Activated CD4-positive, alpha-beta T cell treated with anti-CD3 and anti-CD28 coated beads for 1 hour (primary cell): ENCODE data around the gene C1orf21.

ENCODE experiments used
- DNase-seq: peaks from one replicate; pipeline ENCODE4 v3.0.0-alpha.2; 2020

The C1orf21 gene

DNA sequence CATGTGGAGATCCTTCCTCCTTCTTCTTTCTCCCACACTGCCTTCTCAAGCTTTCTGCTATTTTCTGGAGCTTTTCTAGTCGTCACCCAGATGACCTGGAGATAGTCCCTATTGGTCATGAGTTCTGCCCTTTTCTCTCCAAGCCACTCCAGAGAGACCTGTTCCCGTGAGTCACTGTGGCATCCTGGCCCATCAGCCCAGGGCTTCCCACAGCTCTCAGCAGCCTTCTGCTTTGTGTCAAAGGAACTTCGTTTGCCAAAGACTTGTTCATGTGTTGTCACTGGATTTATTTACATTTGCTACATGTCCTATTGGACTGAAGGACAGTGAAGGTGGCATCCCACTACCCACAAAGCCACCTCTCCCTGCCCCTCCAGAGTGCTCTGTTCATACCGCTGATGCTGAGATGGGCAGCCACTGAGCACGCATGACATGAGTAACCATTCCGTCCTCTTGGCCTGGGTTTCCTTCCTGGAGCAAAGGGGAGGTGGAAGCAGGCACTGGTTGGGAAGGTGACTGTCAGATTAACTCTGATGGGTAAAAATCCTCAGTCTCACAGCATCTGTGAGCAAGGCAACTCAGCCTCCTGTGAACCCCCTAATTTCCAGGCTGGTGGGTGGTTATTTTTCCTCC lies 248.6 kb downstream of the C1orf21 start:
- no peak for DNase-seq

DNA sequence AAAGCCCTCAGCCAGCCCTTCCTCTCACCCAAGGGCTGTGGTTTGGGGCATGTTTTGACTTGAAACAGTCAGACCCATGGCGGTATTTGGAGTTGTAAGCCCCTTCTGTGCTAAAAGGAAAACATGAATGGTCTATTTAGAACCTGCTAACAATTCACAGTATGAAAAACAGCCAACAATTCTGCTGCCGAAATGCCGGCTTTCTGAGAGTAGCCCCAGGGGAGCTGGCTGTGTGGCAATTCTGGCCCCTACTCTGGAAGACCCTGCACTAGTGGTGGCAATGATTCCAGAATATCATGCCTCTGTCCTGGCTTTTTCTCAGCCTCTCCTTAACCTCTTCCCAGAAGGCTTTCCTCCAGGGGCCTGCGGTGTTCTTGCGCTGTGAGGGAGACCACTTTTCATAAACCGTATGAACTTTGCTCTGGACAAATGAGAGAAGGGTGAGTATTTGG lies 249.2 kb downstream of the C1orf21 start:
- DNase-seq: no peak

DNA sequence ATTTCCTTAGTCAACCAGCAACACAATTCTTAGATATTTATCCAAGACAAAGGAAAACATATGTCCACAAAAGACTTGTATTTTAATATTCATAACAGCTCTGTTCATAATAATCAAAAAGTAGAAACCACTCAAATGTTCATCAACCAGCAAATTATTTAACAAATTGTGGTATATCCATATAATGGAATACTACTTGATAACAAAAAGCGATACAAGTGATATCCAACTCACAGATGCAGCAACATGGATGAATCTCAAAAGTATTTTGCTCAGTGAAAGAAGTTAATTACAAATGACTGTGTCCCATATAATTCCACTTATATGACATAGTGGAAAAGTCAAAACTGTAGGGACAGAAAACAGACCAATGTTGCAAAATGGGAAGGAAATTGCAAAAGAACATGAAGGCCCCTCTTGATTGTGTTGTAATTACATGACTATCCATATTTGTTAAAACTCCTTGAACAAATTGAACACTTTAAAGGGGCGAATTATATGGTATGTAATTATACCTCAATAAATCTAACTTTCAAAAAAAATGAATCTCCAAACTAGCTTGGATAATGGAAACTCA lies 250.9 kb downstream of the C1orf21 start:
- DNase-seq: no peak

DNA sequence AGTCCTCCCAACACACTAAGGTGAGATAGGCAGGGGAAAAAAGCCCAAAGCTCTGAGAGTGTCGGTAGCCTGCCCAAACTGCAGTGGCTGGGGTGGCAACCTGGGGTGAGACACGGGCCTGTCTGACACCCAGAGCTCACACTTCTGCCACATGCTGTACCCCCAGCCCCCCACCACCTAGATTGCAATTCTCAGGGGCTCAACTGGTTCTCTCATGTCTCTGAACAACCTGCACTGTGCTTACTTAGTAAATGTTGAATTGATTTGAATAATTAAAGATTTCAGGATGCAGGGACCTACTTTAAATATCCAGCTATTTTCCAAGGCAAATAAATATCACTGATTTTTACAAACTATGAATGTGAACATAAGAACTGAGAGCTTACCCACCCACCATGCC lies 252.4 kb downstream of the C1orf21 start:
- DNase-seq: no peak

DNA sequence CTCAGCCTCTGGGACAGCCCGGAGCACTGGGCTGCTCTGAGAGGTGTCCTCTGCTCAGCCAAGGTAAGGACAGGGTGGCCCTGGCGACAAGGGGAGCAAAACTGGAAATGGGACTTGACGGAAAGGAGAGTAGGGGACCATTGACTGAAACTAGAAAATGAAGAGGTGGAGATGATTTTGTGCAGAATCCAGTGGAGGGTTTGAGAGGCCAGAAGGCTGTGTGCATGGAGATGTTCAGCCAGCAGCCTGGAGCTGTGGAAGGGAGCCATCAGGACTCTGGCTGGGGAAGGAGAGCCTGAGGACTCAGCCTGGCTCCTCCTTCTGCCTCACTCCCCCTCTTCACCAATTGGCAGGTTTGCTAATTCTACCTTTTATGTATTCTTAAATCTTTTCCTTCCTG lies 253.7 kb downstream of the C1orf21 start:
- no peak for DNase-seq

DNA sequence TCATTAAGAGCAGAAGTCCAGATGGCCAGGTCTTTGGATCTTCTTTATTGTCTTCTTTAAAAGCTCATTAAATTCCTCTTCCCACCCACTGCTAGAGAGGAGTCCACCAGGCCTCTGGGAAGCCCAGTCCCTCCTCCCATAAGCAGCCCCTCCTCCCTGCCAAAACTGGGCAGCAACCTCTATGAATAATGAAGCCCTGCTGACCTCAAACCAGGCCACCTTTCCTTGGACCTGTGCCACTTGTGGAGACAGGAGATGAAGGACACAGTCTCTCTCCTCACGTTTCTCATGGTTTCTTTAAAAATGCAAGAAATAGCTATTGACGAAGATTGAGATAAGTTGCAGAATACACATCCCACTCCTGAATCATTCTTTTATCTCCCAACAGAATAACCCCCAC lies 255.1 kb downstream of the C1orf21 start:
- no peak for DNase-seq

DNA sequence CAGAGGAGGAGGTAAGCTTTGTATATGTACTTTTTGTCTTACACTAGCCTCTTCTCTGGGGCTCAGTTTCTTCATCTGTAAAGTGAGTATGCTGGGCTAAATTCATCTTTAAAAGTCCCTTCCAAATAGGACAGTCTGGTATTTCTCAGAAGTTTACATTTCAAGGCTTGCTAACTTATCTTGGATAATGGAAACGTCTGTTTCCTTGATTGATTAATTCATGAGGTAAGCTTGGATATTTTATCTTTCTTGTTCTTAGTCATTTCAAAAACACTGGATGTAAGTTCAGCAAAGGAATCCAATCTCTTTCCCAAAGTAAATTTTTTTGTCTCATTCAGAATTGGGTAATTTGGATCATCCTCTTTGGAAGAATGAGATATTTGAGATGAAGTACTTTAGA lies 256.8 kb downstream of the C1orf21 start:
- DNase-seq: no peak

DNA sequence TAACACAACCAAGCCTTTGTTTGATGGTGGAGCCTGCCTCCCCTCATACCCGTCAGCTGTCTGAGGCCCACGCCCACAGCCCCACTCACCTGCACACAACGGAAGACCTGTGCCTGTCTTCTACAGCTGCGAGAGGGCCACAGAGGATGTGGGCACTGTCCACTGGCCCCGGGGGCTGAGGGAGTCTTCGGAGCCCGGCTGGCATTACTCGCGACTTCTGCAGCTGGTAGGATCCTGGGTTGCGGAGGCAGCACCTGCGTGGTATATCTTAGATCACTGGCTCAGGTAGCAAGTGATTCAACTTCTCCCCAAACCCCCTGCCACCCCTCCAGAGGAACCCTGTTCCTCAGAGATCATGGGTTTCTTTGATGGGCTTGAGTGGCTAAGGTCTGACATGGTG lies 257.9 kb downstream of the C1orf21 start:
- no peak for DNase-seq

DNA sequence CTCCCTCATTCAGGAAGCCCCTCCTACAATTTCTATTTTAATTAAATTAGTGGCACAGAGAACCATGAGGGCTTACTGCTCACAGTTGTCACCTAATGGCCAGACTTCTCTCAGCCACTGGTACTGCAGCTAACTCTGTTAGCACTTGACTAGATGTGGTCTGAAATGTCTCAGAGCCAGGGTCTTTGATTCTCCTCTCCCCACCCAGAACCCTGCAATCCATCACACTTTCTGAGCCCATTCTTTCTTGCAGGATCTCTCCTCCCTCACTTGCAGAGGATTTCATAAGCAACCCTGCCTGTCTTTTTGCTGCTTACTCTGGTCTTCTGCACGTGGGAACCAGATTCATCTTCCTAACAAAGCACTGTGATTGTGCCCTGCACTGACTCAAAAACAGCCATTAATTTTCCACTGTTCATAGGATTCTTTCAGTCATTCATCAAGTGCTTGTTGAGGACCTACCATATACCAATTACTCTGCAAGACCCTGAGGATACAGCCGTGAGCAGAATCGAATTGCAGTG lies 259.4 kb downstream of the C1orf21 start:
- DNase-seq: no peak

DNA sequence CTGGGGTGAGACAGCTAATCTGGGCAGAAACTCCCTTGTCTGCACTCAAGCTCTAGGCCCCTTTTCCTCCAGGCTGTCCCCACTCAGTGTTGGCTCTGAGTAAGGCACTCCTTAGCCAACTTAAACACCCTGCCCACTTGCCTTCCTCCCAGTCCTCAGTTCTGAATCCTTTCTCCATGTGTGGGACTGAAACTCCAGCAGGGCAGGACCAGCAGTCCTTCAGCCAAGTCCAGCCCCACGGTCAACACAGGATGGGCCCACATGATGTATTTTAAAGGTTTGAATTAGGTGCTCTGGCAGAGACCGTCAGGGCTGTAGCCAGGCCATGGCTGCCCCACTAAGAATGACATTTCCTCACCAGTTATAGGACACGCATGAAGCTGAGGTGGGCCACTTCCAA lies 260.0 kb downstream of the C1orf21 start:
- no peak for DNase-seq

DNA sequence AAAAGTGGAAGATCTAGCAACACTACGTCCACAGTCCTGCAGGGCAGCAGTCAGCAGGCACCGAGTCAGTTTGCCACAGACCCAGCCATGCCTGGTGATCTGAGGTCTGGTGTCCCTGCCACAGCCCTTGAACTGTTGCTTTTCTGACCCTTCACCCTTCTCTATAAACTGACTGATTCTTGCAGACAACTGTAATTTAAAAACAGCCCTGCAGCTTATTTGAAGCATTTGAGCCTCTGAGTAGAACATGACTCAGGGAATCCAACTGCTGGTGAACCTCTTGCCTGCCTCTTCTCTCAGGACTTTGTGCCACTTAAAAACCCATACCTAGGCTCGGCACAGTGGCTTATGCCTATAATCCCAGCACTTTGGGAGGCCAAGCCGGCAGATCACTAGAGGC lies 260.6 kb downstream of the C1orf21 start:
- no peak for DNase-seq

DNA sequence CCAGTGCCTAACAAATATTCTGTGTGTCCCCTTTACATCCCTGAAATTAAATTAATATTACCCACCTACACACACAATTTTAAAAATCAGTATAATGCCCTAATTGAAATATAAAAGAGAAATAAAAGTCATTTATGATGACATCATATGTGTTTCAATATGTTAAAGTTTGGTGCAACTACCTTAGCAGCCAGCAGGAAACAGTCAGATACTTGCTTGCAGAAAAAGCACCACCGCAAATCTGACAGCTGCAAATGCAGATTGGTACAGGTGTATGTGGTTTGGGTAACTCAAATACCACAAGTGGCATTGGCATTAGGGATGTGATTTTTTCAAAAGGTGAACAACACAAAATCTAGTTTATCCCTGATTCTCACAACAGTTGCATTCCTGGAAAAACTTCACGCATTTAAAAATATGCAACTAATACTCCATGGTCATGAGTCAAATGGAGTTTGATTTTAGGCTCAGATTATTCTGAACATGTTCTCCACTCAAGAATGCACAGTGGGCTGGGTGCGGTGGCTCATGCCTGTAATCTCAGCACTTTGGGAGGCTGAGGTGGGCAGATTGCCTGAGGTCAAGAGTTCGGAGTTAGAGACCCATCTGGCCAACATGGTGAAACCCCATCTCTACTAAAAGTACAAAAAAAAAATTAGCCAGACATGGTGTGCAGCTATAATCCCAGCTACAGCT lies 261.5 kb downstream of the C1orf21 start:
- no peak for DNase-seq

DNA sequence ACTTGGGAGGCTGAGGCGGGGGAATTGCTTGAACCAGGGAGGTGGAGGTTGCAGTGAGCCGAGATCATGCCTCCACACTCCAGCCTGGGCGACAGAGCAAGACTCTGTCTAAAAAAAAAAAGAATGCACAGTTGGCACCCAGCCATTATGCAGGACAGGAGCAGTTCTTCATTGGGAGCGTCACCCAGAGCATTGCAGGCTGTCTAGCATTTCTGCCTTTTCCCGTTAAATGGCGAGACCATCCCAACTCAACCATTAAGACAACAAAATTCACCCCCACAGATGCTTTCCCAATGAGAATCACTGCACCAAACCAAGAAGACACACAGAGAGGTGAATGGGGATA lies 262.0 kb downstream of the C1orf21 start:
- no peak for DNase-seq

DNA sequence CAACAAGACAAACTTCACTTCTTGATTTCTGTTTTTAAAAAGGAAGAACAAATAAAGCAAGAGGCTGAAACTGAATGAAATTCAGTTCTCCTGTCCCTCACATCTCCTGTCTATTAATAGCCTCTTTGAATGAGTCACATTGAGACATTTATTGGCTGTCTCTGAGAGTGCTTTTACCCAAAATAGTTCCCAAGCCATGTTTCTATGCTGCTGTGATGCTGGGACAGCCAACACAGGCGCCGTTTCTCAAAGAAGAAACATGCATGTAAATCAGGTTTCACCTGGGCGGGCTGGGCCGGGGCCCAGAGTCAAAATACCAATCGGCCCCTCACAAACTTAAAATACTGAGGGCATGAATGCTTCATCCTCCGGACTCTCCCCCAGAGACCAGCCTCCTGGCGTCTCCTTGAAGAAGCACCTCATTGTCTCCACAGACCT lies 262.6 kb downstream of the C1orf21 start:
- no peak for DNase-seq

DNA sequence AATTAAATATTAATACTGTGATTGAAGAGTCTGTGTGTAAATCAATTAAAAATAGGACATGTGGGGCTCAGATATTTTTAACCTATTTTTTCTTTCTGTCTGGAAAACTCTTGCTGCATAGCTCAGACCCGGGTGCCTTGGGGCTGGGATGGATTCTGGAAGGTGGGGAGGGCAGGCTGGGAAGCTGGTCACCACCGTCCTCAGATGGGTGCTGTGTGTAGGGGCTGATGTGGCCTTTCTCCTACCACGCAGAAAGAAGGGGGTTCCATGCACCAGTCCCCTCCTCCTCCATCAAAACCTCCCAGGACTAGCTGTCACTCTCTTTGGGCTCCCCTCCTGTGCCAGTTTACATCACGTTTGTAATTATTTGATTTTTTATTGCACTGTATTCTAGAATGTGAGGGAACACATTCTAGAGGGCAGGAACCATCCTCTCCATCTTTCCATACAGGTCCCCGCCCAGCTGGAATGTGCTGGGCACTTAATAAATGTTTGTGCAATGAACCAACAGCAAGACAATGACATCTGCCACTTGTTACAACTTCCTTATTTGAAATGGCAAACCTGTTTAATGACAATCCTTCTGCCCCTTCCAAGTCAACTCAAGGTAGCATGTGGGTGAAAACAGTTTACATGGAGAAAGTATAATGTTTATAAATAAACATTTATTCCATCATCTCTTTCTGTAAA lies 263.5 kb downstream of the C1orf21 start:
- DNase-seq: no peak

DNA sequence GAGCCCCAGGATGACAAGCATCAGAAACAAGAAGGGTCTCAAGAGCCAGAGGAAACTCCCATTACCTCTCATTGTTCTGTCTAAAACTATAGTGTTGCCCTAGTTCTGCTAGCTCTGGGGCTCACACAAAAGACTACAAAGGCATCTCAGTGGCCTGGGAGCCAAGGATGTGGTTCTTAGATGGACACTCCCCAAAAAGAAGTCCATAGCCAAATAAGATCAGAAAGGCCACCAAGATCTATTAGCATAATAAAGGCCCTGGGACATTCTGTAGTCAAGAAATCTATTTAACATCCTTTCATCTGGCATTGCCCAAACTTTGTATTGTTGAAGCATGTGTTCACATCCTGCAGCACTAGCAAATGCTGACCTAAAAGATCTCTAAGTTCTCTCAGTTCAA lies 268.4 kb downstream of the C1orf21 start:
- DNase-seq: no peak

DNA sequence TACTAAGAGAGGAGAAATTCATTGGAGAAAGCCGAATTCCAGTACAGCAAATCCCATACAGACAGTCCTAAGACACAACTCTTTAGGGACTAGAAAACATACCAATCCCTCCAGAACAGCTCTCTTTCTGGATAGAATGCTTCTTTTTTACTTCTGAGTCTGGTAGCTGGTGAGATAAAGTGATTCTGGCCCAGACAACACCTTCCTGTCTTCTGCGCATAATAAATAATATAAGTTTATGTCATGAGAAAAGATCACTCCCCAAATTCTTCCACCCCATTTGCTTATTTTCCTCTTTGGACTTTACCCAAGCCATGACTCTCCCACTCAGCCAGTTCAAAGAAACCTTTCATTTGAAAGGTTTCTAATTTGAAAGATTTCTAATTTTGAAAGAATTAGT lies 269.4 kb downstream of the C1orf21 start:
- no peak for DNase-seq

DNA sequence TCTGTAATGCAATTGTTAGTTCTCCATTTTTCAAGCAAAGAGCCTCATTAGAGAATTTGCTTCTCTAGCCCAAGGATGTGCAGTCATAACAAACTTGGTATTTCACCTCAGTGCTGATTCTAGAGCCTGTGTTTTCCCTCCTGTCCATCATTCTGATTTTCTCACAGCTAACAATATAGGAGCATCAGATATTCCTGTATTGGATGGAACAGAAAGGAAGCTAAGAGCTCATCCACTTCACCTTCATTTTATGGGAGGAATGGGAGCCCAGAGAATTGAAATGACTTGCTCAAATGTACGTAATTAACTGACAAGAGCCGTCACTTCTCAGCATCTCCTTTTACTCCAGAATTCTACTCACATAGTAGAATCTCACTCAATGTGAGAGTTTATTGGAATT lies 271.2 kb downstream of the C1orf21 start:
- no peak for DNase-seq

DNA sequence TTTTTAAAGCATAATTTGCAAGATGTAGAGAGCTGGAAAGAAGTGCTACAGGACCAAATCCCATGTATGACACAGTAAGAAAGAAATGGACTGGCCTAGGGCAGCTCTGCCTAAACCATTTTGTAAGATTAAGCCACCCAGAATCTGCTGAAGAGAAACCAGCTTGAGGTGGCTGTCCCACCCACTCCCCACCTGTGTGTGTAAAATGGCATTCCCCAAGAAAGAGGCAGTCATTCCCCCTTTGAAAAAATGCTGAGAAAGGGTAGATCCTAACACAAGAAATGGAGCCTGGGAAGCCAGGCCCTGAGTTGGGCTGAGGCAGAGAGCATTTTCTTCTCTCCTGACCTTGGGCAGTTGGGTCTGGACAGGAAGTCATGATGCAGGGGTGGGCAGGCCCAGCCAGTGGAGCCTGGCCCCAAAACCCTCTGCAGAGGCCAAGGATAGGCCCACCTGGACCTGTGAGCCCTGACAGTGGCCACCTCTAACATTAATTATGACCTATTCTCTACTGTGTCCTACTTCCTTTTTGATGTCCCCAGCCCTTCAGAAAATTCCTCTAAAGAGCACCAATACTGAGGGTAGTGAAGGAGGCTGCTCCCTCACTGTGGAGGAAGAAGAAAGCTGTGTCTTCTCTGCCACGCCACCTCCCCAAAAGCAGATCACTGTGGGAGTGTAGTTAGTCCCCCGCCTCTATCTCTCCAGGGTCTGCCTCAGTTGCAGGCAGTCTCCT lies 273.8 kb downstream of the C1orf21 start:
- no peak for DNase-seq

DNA sequence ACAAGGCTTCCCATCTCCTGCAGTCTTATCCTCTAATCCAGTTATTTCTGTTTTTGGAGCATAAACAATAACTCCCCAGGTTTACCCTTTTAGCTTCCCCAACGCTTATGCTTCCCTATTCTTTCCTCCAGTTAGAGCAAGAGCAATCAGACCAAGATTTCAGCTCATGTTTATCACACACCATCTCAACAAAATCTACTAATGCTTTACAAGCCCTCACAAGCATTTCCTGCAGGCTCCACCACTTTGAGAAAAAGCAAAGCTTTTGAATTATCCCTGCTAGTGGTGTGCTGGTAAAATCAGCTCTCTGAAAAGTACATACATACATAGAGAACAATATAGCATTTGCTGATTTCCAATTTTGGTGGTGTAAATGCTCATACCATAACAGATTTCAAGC lies 275.0 kb downstream of the C1orf21 start:
- no peak for DNase-seq

DNA sequence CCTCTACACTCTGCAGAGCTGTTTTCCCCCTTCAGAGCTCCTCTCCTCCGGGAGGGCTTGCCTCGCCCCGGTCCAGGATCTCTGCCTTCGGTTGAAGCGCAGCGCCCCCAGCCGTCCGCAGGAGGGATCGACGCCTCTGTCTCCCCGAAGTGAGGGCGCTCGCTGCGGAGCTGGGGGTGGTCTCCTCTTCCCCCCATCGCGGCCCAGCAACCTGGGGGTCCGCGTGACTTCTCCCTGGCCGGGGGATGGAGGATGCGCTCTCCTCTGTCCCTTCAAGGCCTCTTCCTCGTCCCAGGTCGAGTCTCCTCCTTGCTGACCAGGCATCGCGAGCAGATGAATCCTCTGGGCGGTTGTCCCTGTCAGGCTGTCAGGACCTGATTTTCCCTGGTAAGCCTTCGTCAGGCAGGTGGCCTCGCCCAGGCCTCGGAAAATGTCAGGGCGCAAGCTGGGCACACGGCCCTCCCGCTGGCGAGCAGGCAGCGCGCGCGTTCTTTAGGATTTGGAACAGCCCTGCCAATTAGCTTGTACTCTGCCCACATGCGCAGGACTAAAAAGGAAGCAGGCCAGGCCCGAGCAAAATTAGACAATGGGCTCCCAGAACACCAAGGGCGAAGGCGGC lies 277.3 kb downstream of the C1orf21 start:
- DNase-seq: no peak

DNA sequence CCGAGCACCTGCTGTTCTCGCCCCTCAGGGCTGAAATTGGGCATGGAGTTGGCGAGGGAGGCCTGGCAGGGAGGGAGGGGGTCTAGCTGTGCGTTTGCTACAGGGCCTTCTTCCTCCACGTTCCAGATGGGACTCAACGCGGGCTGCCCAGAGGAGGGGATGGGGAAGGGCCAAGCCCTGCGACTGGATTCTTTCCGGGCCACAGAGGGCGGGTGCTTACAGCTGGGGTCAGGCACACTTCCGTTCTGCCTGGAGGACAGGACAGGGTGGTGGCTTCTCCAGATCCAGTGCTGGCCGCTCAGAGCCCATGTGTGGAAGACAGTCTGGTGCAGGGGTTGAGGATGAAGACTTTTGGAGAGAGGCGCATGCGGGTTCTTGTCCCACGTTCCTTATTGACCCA lies 277.8 kb downstream of the C1orf21 start:
- no peak for DNase-seq

DNA sequence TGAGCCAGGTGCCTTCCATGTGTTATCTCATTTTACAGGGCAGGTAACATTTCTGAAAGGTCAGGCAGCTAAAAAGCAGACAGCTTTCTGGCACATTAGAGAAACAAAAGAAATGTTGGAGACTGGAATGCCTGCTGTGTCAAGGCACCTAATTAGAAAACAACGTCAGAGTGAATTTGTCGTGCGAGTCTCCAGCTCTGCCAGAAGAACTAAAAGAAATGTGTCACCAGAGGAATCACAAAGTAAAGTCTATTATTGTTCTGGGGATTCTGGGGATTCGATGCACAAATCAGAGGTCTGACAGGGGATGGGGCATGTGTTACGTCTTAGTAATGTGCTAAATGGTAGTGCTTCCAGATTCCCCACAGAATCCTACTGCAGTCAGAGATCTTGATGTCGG lies 278.5 kb downstream of the C1orf21 start:
- no peak for DNase-seq
